Keratinocyte (primary cell): ENCODE measurements around the gene STK32C.

Experiments used
- EZH2 ChIP-seq: IDR thresholded peaks from one replicate; pipeline ENCODE4 v1.6.1; 2012; ENCODE audit warnings: inconsistent platforms, mild to moderate bottlenecking, low read length, moderate library complexity
- TF ChIP-seq, protein P1 (sequence below), 3 experiments: IDR thresholded peaks in 1 of 3; conservative IDR thresholded peaks in 1 of 3; optimal IDR thresholded peaks in 1 of 3; 2 replicates in 2 of 3; 3 replicates in 1 of 3; pipeline versions ENCODE3 to v1.5.1; 2011; ENCODE audit warnings: low read length in 3 of 3, mild to moderate bottlenecking in 3 of 3, moderate library complexity in 2 of 3, control low read depth in 1 of 3, inconsistent platforms in 1 of 3; ENCODE audit not compliant: insufficient read depth in 2 of 3; ENCODE audit errors: extremely low read depth in 1 of 3

DNA sequence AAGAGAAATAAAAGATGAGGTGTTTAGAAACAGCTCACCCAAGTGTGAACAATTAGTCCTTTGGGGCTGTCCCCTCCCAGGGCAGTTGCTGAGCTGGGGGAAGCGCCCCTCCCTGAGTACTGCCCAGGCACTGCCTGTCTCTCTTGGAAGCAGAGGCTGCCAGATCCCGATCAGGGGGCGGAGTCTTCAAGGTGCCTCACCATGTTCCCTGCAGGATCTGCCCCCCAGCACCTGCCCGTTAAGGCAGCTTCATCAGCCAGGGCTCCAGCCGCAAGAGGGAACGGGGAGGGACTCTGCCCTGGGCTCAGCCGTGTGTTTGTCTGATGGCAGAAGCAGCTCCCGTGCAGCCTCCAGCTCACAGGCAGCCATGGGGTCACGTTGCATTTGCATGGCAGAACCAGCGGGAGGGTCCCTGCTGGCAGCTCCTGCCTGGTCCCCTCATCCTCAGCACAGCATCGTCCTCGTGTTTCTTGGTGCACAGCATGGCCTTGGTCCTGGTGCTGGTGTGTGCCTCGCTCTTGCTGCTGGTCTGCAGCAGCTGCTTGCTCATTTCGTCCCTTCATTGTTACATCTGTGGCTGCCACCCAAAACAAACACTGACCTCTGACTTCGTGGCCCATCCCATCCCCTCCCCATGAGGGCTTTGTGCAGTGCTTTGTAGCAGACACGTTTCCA, 131.7 kb downstream of the STK32C start:
- TF ChIP-seq, protein P1, sequence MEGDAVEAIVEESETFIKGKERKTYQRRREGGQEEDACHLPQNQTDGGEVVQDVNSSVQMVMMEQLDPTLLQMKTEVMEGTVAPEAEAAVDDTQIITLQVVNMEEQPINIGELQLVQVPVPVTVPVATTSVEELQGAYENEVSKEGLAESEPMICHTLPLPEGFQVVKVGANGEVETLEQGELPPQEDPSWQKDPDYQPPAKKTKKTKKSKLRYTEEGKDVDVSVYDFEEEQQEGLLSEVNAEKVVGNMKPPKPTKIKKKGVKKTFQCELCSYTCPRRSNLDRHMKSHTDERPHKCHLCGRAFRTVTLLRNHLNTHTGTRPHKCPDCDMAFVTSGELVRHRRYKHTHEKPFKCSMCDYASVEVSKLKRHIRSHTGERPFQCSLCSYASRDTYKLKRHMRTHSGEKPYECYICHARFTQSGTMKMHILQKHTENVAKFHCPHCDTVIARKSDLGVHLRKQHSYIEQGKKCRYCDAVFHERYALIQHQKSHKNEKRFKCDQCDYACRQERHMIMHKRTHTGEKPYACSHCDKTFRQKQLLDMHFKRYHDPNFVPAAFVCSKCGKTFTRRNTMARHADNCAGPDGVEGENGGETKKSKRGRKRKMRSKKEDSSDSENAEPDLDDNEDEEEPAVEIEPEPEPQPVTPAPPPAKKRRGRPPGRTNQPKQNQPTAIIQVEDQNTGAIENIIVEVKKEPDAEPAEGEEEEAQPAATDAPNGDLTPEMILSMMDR (optimal IDR thresholded peaks at IDR 0.05 in 1 of 3, IDR thresholded peaks at IDR 0.05 in 1 of 3, conservative IDR thresholded peaks at IDR 0.05 in 1 of 3; ENCODE audit: extremely low read depth in 1 of 3, insufficient read depth in 2 of 3, low read length in 3 of 3), result no peak
- no peak for TF ChIP-seq EZH2
